ENCODE results near the gene UNC45B.

GRCh38 chr17:35222452-35222851 is 74.8 kb downstream of the UNC45B start:
- TF ChIP-seq, protein P1, sequence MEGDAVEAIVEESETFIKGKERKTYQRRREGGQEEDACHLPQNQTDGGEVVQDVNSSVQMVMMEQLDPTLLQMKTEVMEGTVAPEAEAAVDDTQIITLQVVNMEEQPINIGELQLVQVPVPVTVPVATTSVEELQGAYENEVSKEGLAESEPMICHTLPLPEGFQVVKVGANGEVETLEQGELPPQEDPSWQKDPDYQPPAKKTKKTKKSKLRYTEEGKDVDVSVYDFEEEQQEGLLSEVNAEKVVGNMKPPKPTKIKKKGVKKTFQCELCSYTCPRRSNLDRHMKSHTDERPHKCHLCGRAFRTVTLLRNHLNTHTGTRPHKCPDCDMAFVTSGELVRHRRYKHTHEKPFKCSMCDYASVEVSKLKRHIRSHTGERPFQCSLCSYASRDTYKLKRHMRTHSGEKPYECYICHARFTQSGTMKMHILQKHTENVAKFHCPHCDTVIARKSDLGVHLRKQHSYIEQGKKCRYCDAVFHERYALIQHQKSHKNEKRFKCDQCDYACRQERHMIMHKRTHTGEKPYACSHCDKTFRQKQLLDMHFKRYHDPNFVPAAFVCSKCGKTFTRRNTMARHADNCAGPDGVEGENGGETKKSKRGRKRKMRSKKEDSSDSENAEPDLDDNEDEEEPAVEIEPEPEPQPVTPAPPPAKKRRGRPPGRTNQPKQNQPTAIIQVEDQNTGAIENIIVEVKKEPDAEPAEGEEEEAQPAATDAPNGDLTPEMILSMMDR (IDR thresholded peaks at IDR 0.05), result no peak
- TF ChIP-seq POLR2A (IDR thresholded peaks at IDR 0.05), result no peak
